NB4 (cell line): ENCODE measurements around the gene NSUN3.

Experiments used
- CTCF ChIP-seq: IDR thresholded peaks from one replicate; pipeline ENCODE4 v1.5.1; 2012; ENCODE audit warnings: low read depth, low read length
- MAX ChIP-seq: IDR thresholded peaks from 2 replicates; pipeline ENCODE4 v1.6.1; 2011; ENCODE audit warnings: low read depth, low read length
- MYC ChIP-seq: IDR thresholded peaks from 2 replicates; pipeline ENCODE4 v1.6.1; 2011; ENCODE audit warnings: low read depth, low read length
- POLR2A ChIP-seq: IDR thresholded peaks from 2 replicates; pipeline ENCODE4 v1.6.1; 2011; ENCODE audit warnings: mild to moderate bottlenecking; ENCODE audit not compliant: insufficient read length; ENCODE audit errors: extremely low read depth

DNA sequence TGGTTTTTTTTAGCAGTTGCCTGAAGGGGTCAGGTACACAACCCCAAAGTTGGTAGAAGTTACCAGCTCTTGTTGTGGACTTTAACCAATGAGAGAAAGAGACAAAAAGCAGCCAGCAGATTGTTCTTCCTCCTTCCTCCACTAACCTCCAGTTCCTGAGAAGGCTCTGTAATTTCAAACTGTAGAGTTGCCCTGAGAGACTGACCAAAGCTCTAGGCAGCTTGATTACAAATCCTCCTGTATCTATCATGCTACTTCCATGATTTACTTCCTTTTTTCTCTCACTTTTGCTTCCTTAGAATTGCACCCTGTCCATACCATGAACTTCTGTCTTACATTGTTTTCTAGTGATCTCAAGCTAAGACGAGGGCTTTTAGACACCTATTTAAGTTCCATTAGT lies 29.2 kb downstream of the NSUN3 start:
- TF ChIP-seq POLR2A (no peak), CTCF (no peak), MAX (no peak), MYC (no peak)
